Measurements from ENCODE around the gene CSTA.
"Not testable (repeated sequence)": the region's sequence is repeated elsewhere in the genome, so short reads cannot be mapped to it uniquely, and the experiment has no call there.

CSTA gene

DNA sequence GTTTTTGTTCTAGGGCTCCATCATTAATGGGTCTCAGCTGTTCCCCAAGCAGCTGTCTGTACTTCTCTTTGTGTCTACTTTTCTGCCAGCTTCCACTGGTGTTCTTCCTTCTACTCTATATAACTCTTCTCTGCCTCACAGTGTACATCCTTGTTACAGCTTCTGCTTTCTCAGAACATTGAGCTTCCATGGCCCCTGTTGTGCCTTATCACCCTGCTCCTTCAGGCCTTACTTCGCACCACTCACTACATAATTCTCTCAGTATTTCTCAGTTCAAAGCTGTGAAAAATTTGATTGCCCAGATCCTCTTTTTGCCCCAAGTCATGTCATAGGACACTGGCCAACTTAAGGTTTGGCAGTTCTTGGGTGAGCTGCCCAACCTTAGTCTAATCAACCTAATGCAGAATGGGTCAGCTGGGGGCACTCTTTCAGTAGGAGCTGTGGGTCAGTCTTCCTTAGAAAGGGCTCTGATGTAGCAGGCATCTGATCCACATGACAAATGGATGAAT is 28.9 kb downstream of the CSTA start:
- Mint-ChIP-seq H3K27ac (no peak overlapping the region), H3K4me3 (no peak overlapping the region), H3K4me1 (no peaks in the 10 kb centered on the region), H3K9me3 (no peaks in the 10 kb centered on the region), H3K36me3 (peaks cover 9% of the 10 kb centered on the region)
- ATAC-seq (no peak), DNase-seq (ENCODE audit: low spot score in 2 of 2) (no peak)

DNA sequence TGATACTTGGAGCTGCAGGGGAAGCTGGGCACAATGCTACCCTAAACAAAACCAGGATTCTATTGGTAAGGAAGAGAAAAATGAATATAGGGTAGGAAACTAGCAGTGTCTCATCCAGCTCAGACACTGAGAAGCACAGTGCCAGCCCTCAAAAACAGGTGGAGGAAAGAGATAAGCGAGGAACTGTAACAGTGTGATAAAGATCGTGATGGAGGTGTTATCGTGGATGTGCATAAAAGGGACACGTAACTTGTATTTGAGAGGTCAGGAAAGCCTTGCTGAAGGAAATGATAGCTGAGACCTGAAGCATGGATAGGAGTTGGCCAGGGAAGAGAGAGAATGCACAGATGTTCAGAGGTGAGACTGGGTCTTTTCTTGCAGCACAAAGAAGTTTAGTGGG is 30.6 kb downstream of the CSTA start:
- no peak overlapping the region for H3K27ac Mint-ChIP-seq
- DNase-seq (ENCODE audit: low spot score in 2 of 2) (no peak), ATAC-seq (no peak)
- H3K4me1 Mint-ChIP-seq = no peaks in the 10 kb centered on the region
- H3K4me3 Mint-ChIP-seq = no peak overlapping the region
- H3K36me3 Mint-ChIP-seq = peaks cover 26% of the 10 kb centered on the region
- no peaks in the 10 kb centered on the region for H3K9me3 Mint-ChIP-seq

DNA sequence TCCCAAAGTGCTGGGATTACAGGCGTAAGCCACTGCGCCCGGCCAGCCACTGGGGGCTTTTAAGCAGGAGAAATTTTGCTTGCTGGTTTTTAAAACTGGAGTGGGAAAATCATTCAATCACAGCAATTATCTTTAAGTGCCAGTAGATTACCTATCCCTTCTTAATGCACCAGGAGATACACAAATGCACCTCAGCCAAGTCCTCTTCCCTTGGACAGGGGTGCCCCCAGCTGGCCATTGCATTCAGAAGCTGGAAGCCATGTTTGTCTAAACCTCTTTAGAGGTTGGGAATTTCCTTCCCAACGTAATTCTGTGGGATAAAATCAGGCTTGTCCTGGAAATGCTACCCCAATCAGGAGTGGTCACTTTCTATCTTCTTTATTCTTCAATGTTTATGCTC is 31.4 kb downstream of the CSTA start:
- ATAC-seq (no peak), DNase-seq (ENCODE audit: low spot score in 2 of 2) (no peak)
- H3K27ac Mint-ChIP-seq = no peak overlapping the region
- no peaks in the 10 kb centered on the region for H3K9me3 Mint-ChIP-seq
- no peaks in the 10 kb centered on the region for H3K4me1 Mint-ChIP-seq
- H3K36me3 Mint-ChIP-seq = peaks cover 34% of the 10 kb centered on the region
- H3K4me3 Mint-ChIP-seq = no peak overlapping the region

DNA sequence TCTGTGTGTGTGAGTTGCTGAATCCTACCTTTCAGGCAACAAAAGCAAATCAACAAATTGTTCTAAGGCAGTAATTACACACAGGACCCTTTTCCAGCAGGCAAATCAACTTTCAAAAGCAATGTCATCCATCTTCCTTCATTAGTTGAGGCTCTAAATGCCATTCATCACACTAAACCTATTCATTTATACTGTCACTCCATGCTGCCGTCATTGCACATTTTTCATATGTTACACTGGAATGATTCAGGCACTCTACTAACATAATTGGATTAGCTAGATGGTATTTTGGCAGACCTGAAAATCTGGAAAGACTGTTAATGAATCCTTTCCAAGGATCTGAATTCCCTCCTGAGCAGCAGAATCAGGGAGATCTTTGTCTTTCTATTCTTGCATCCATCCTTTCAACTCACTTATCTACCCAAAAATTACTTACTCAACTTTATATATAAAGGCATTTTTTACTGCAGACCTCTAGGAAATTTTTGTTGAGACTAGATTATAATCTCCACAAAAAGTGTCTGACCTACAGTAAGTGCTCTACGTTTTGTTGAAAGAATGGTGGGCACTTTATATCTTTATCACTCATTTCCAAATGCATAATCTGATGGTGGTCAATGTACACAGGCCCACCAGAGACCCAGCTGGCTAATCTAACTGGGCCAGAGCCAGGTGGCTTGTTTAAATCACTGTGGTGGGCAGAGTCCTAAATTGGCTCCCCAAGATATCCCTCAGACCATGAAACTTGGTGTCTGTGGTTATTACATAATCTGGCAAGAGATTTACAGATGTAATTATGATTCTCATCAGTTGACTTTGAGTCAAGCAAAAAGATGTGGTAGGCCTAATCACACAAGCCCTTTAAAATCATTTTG is 33.0 kb downstream of the CSTA start:
- peak overlapping the region; percentile 21 for H3K27ac Mint-ChIP-seq
- no peak for DNase-seq (ENCODE audit: low spot score in 2 of 2)
- no peaks in the 10 kb centered on the region for H3K4me1 Mint-ChIP-seq
- no peak for ATAC-seq
- peaks cover 50% of the 10 kb centered on the region for H3K36me3 Mint-ChIP-seq
- H3K4me3 Mint-ChIP-seq = no peak overlapping the region
- no peaks in the 10 kb centered on the region for H3K9me3 Mint-ChIP-seq

DNA sequence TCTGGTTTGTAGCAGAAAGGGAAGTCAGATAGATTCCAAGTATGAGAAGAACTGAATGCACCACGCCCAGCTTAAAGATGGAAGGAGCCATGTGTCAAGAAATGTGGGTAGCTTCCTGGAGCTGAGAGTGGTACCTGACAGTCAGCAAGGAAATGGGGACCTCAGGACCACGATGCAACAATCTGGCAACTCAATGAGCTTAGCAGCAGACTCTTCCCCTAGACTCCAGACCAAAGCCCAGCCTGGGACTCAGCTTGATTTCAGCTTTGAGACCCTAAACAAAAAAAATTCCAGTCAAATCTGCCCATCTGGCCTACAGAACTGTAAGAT is 33.6 kb downstream of the CSTA start:
- peaks cover 56% of the 10 kb centered on the region for H3K36me3 Mint-ChIP-seq
- no peaks in the 10 kb centered on the region for H3K4me1 Mint-ChIP-seq
- H3K27ac Mint-ChIP-seq = peak overlapping the region; percentile 21
- no peak overlapping the region for H3K4me3 Mint-ChIP-seq
- no peaks in the 10 kb centered on the region for H3K9me3 Mint-ChIP-seq
- no peak for ATAC-seq
- no peak for DNase-seq (ENCODE audit: low spot score in 2 of 2)

DNA sequence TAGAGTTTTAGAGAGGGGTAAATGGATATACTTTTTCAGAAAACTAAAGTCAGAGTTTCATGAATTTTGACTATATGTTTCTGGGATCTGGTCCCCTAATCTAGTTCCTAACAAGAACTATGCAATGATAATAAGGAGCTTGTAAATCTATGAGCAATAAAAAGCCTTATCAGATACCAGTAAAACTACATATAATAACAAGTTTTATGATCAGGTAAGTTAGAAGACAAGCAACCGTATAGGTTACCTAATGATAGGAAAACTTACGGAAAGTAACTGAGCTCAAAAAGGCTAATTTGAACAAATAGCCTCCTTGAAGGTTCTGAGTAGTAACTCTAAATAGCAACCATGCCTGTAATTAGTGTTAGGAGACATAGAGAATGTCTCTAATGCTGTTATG is 37.0 kb downstream of the CSTA start:
- H3K27ac Mint-ChIP-seq = no peak overlapping the region
- peaks cover 89% of the 10 kb centered on the region for H3K36me3 Mint-ChIP-seq
- H3K4me1 Mint-ChIP-seq = peaks cover 16% of the 10 kb centered on the region
- H3K4me3 Mint-ChIP-seq = no peak overlapping the region
- no peak for ATAC-seq
- no peaks in the 10 kb centered on the region for H3K9me3 Mint-ChIP-seq
- DNase-seq (ENCODE audit: low spot score in 2 of 2) = no peak

DNA sequence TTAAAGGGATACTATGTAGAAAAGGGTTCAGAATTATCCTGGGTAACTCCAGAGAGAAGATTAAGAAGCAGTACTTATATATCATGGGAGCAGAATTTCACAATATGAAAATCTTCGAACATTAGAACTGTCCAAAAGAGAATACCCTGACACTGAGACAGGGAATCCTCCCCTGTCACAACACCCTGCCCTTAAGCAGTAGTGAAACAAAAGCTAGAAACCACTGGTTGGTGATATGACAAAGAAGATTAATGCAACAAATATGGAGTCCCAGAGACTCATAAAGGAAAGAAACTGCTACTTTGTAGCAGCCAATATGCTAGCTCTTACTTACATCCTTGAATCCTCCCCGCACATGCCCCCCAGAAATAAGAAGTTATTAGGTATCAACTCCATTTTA is 39.4 kb downstream of the CSTA start:
- DNase-seq (ENCODE audit: low spot score in 2 of 2) (no peak), ATAC-seq (peak; percentile 66)

DNA sequence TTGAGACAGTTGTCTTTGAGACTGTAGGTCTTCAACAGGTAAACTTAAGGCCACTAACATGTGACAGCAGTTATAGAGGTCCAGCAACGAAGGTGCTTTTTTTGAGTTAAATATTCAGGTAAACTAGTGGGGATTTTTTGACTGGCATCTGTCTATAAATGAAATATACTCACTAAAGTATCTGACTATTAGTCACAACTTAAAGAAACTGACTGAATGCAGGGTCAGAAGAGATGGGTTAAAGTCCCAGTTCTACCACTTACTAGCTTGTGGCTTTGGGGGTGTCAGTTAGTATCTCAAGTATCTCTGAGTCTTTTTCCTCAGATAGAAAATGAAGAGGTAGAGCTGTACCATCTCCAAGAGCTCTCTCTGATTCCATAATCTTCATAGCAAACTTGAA is 40.0 kb downstream of the CSTA start:
- Mint-ChIP-seq H3K4me3 (peak overlapping the region; percentile 55), H3K27ac (peak overlapping the region; percentile 93), H3K36me3 (peaks cover 99% of the 10 kb centered on the region), H3K4me1 (peaks cover 16% of the 10 kb centered on the region), H3K9me3 (no peaks in the 10 kb centered on the region)
- peak; percentile 91 for ATAC-seq
- DNase-seq (ENCODE audit: low spot score in 2 of 2) = no peak

More for the DNA sequence above, 39.4 kb downstream of the CSTA start:
- peak overlapping the region; percentile 55 for H3K4me3 Mint-ChIP-seq
- H3K36me3 Mint-ChIP-seq = peaks cover 99% of the 10 kb centered on the region
- H3K4me1 Mint-ChIP-seq = peaks cover 16% of the 10 kb centered on the region
- H3K27ac Mint-ChIP-seq = peak overlapping the region; percentile 93
- no peaks in the 10 kb centered on the region for H3K9me3 Mint-ChIP-seq

DNA sequence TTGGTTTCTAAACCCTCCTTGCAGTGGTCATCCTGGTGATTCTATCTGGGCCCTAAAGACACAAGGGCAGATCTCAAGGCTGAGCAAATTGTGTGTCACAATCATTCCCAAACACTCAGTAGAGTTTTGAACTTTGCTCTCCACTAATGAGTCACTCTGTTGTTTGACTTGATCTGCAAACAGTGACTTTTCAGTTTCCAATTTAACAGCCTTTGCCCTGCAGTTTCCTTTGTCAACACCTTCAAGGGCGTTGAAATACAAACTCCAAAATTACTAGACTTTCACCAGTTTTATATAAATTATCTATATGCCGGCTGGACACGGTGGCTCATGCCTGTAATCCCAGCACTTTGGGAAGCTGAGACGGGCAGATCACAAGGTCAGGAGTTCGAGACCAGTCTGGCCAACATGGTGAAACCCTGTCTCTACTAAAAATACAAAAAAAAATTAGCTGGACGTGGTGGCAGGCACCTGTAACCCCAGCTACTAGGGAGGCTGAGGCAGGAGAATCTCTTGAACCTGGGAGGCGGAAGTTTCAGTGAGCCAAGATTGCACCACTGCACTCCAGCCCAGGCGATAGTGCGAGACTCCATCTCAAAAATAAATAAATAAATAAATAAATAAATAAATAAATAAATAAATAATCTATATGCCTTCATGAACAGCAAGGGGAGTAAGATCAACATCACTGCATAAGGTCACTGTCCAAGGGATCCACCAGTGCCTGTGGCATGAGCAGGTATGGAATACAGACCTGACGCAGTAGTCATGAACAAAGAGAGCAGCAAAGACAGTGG is 40.7 kb downstream of the CSTA start:
- Mint-ChIP-seq H3K4me3 (peak overlapping the region; percentile 55), H3K27ac (peak overlapping the region; percentile 93), H3K36me3 (peaks cover 99% of the 10 kb centered on the region), H3K4me1 (peaks cover 16% of the 10 kb centered on the region)
- H3K9me3 Mint-ChIP-seq = not testable (repeated sequence)
- ATAC-seq (peak; percentile 92), DNase-seq (ENCODE audit: low spot score in 2 of 2) (peak in 1 of 2 donors; percentile 68)

DNA sequence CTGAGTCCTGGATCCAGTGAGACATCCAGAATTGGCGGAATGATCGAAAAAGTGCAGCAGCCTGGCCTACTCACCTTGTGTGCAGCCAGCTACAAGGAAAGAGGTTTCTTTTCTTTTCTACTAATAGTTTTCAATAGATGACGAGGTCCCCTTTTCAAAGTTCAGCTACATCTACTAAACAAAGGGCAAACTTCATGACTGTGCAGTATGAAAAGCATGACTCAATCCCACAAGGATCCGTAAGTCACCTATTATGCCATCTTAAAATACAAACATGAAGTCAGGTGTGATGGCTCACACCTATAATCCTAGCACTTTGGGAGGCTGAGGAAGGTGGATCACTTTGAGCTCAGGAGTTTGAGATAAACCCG is 41.3 kb downstream of the CSTA start:
- Mint-ChIP-seq H3K4me3 (no peak overlapping the region), H3K27ac (no peak overlapping the region), H3K9me3 (no peaks in the 10 kb centered on the region), H3K4me1 (peaks cover 16% of the 10 kb centered on the region), H3K36me3 (peaks cover 99% of the 10 kb centered on the region)
- peak; percentile 25 for ATAC-seq
- DNase-seq (ENCODE audit: low spot score in 2 of 2) = no peak

DNA sequence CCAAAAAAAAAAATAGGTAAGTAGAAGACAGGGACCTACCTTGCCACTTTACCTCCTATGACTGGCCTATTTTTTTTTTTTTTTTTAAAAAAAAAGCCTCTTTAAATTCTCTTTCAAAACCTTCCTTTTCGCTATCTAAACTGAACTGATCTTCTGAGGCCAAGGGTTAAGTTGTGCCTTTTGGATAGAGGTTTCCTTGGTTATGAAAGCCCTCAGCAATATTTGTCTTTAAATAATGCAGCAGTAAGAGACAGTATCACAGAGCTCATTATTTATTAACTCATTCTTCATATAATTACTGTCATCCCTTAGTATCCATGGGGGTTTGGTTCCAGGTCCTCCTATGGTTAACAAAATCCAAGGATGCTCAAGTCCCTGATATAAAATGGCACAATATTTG is 49.0 kb downstream of the CSTA start:
- Mint-ChIP-seq H3K27ac (no peak overlapping the region), H3K9me3 (no peaks in the 10 kb centered on the region), H3K4me1 (peaks cover 5% of the 10 kb centered on the region), H3K4me3 (no peak overlapping the region), H3K36me3 (peaks cover 77% of the 10 kb centered on the region)
- DNase-seq (ENCODE audit: low spot score in 2 of 2) (no peak), ATAC-seq (no peak)

DNA sequence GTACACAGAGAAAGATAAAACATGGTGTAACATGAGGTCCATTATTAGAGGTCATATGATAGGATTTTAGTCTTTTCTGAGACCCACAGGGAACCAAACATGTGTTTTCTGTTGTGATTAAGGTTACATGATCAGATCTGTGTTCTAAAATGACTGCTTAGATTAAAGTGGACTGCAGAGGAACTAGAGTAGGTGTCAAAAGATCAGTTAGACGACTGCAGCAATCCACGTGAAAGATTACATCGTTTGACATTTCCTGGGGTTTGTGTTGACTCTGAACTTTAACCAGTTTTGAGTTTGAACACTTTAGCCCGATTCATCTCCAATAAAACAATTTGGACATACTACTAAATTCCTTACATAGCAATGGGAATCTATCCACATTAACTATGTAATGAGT is 52.9 kb downstream of the CSTA start:
- peaks cover 23% of the 10 kb centered on the region for H3K4me1 Mint-ChIP-seq
- H3K4me3 Mint-ChIP-seq = no peak overlapping the region
- H3K36me3 Mint-ChIP-seq = peaks cover 64% of the 10 kb centered on the region
- no peaks in the 10 kb centered on the region for H3K9me3 Mint-ChIP-seq
- no peak for DNase-seq (ENCODE audit: low spot score in 2 of 2)
- ATAC-seq = no peak
- H3K27ac Mint-ChIP-seq = peak overlapping the region; percentile 54

DNA sequence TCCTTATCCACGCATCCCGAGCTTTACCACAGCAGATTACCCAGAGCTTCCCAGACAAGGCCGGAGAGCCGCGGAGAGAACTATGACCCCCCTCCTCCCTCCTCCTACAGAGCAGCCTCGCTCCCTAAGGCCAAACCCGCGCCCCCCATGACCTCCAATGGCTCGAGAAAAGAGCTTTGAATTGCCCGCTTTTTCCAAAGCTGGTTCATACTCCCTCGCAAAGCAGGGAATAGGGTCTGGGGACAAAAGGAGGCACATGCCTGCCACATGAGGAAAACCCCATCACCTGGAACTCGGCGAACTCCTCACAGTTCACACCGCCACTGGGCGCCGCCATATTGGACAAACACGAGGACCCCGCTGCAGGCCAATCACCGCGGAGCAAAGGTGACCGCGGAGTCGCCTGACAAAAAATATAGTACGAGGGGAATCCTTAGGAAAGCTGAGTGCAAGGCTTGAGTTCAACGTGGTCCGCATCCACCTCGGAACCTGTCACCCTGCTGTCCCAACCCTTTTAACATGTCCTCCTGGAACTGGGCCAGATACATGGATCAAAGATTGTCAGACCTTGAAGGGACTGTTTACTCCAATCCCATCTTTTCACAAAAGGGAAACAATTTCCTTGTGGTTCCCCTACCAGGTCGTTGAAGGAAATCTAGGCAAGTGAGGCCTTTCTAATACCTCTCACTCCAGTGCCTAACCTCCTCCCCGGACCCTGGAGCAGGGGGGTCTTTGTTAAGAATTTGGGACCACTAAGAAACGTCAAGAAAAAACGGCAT is 58.0 kb downstream of the CSTA start, which contains the start of gene MIX23:
MIX23 (minus strand) TSS at position 344 of the 779 bp plus-strand sequence; CDS start at position 337, 7 bp downstream.
- no peaks in the 10 kb centered on the region for H3K9me3 Mint-ChIP-seq
- H3K27ac Mint-ChIP-seq = peak within 1 kb of the TSS; percentile 98
- H3K36me3 Mint-ChIP-seq = peaks cover 74% of the 10 kb centered on the region
- peaks cover 51% of the 10 kb centered on the region for H3K4me1 Mint-ChIP-seq
- peak within 1 kb of the TSS; percentile 84 for H3K4me3 Mint-ChIP-seq
- ATAC-seq (peak; percentile 67), DNase-seq (ENCODE audit: low spot score in 2 of 2) (peak; percentile 69 to 90)

DNA sequence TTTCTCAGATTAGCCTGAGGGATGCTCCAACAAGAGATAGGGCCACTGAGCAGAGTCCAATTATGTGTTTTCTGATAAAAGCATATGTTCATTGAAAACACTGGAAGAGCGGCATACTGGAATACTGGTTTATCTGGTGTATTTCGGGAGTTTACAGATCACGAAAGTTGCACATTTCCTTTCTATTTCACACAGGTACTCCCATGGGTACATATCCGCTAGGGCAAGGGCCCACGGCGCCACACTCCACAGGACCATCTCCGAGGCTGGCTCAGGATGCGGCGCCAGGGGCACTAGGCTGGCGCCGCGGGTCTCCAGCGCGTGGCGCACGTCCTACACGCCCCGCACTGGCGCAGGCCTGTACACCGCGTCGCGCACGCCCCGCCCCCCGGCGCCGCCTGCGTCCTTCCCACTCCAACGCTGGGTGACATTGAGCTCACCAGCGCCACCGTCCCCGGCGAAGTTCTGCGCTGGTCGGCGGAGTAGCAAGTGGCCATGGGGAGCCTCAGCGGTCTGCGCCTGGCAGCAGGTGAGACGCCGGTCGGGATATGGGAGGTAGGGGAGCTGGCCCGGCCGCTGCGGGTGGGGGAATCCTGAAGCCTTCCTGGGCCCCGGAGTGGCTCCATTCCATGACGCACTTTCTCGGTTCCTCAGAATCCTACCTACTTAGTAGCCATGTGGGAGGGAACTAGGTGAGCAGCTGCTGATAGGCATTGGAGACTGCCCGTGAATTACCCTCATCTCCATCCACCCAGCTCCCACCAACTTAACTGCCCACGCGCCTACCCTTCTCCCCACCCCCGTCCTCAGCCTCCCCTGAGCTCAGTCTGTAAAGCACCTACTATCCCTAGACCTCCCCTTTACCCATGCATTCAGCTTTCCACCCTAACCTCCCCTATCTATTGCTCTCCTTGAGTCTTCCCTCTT is 59.0 kb downstream of the CSTA start, which contains the start of gene FAM162A:
FAM162A (plus strand) TSS at position 412 of the 927 bp plus-strand sequence; CDS start at position 496, 84 bp downstream.
- peaks cover 77% of the 10 kb centered on the region for H3K36me3 Mint-ChIP-seq
- no peaks in the 10 kb centered on the region for H3K9me3 Mint-ChIP-seq
- peak within 1 kb of the TSS; percentile 84 for H3K4me3 Mint-ChIP-seq
- H3K27ac Mint-ChIP-seq = peak within 1 kb of the TSS; percentile 98
- peaks cover 57% of the 10 kb centered on the region for H3K4me1 Mint-ChIP-seq
- DNase-seq (ENCODE audit: low spot score in 2 of 2) (peak; percentile 92 to 95), ATAC-seq (peak; percentile 96)
